ENCODE measurements around the gene THRA.

THRA gene

DNA sequence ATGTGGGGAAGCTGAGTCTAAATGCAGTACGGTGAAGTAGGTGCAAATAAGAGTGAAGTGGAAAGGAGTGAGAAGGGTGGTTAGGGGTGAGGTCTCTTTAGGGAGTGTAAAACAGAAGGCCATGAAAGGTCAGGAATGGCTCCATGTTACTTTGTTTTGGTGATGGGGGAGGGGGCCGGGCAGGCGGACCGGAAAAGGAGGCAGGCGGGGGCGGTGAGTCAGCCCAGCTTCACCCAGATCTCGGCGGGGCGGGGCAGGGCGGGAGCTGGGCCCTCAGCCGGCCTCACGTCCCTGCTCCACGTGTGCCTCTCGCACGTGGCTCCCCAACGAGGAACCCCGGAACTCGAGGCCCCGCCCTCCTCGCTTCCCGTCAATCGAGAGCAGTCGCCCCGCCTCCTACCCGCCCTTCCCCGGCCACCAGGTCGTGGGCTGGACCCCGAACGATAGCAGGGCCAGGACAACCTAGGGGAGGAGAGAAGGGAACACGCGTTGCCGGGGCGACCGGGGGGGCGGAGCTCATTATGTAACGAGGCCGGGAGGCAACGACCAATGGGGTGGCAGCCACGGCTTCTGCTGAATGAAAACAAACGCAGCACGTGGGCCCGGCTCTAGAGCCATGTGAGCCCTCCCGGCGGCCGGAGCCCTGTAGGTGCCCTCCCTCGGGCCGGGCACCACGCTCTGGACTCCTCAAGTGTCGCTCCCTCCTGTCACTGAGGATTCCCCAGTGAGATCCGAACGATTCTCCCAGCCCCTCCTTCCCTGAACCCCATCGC is 36.3 kb downstream of the THRA start:
- peak; percentile 64 for ATAC-seq (replicated peaks)
- no peaks in the 10 kb centered on the region for H3K27me3 Mint-ChIP-seq
- H3K36me3 Mint-ChIP-seq (ENCODE audit: insufficient read depth): peaks cover 70% of the 10 kb centered on the region
- H3K4me1 Mint-ChIP-seq (ENCODE audit: low read depth in 2 of 2): peaks cover 71 to 75% of the 10 kb centered on the region in 2 donors
- peak; percentile 99 to 100 (median 99) for DNase-seq
- peak overlapping the region; percentile 96 to 99 for H3K27ac Mint-ChIP-seq
- H3K9me3 Mint-ChIP-seq: no peaks in the 10 kb centered on the region
- H3K4me3 Mint-ChIP-seq: peak overlapping the region; percentile 87 to 89

GRCh38 chr17:40099619-40100418 is 37.1 kb downstream of the THRA start:
- Mint-ChIP-seq H3K27me3 (no peaks in the 10 kb centered on the region), H3K4me3 (peak overlapping the region; percentile 87 to 89), H3K4me1 (ENCODE audit: low read depth in 2 of 2) (peaks cover 75 to 80% of the 10 kb centered on the region in 2 donors), H3K27ac (peak overlapping the region; percentile 96 to 99), H3K9me3 (no peaks in the 10 kb centered on the region), H3K36me3 (ENCODE audit: insufficient read depth) (peaks cover 63% of the 10 kb centered on the region)
- DNase-seq: no peak
- ATAC-seq (replicated peaks): no peak

DNA sequence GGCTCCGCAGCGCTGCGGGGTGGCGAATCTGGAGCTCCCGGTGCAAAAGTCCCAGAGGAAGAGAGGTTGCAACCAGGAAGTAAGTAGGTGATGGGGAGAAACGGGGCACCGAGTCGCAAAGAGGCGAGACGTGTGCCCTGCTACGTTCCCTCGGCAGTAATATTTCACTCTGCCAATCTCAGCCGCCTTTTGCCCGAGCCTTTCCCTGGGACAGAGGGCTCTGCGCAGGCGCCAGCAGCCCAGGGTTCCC is 37.6 kb downstream of the THRA start, which contains the start of gene NR1D1:
NR1D1 (minus strand) TSS at position 171 of the 250 bp plus-strand sequence. CDS start 495 bp downstream, outside the sequence.
- H3K9me3 Mint-ChIP-seq: no peaks in the 10 kb centered on the region
- peak within 1 kb of the TSS; percentile 96 to 99 for H3K27ac Mint-ChIP-seq
- no peaks in the 10 kb centered on the region for H3K27me3 Mint-ChIP-seq
- peaks cover 76 to 84% of the 10 kb centered on the region in 2 donors for H3K4me1 Mint-ChIP-seq (ENCODE audit: low read depth in 2 of 2)
- ATAC-seq (replicated peaks): no peak
- no peak for DNase-seq
- peaks cover 57% of the 10 kb centered on the region for H3K36me3 Mint-ChIP-seq (ENCODE audit: insufficient read depth)
- H3K4me3 Mint-ChIP-seq: peak within 1 kb of the TSS; percentile 87 to 89

DNA sequence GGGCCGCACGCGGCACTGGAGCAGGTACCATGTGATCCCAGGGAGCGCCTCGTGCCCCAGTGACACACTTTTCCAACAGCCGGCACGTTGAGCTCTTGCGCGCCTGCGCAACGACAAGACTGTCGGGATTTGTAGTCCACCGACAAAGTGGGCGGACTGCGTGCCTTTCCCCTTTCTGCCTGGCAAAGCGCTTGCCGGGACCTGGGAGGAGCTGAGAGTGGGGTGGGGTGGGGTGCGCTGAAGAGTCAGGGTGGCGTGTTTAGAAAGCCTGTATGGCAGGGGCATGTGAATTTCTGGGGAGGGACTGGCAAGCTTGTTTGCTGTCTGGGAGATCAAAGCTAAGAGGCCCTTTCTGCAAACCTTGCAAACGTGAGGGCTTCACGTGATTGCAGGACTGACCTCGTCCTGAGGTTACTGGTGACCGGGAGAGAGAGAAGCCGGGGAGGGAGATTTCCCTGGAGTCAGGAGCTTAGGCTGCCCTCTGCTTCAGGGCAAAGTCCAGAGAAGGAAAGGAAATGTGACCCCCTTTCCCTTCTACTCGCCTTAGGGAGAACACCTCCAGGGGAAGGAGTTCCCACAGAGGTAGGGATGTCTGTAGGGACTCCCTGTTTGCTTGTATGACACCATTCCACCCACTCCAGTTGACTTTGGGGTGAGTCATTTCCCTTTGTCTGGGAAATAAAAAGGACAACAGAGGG is 38.1 kb downstream of the THRA start:
- peak; percentile 83 to 85 (median 83) for DNase-seq
- Mint-ChIP-seq H3K27me3 (no peaks in the 10 kb centered on the region), H3K4me3 (peak overlapping the region; percentile 87 to 89), H3K27ac (peak overlapping the region; percentile 96 to 99), H3K4me1 (ENCODE audit: low read depth in 2 of 2) (peaks cover 74 to 82% of the 10 kb centered on the region in 2 donors), H3K9me3 (no peaks in the 10 kb centered on the region), H3K36me3 (ENCODE audit: insufficient read depth) (peaks cover 53% of the 10 kb centered on the region)
- peak; percentile 20 for ATAC-seq (replicated peaks)

DNA sequence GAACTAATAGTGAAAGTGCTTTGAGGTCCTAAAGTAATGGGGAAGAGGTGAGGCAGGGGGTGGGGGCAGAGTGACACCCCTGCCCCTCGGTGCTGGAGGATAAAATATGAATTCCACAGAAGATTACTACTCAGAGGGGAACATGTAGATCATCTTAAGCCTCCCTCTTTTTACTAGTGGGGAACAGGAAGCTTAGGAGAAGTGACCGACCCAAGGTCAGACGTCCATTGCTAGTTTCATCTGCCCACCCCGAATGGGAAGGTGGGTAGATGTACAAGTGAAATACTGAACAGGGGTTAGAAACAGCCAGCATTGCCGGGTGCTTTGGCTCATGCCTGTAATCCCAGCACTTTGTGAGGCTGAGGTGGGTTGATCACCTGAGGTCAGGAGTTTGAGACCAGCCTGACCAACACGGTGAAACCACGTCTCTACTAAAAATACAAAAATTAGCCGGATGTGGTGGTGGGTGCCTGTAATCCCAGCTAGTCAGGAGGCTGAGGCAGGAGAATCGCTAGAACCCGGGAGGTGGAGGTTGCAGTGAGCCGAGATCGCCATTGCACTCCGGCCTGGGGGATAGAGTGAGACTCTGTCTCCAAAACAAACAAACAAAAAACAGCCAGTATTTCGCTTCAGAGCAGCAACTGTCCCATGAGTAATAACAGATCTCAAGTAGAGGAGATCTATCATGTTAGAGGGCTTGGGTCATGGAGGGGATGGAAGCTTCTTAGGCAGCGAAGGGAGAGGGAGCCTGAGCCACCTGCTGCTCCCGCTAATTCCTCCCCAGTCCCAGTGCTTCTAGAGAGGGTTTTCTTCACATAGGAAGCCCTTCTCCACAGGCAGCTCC is 38.8 kb downstream of the THRA start:
- H3K36me3 Mint-ChIP-seq (ENCODE audit: insufficient read depth): peaks cover 45% of the 10 kb centered on the region
- H3K9me3 Mint-ChIP-seq: no peaks in the 10 kb centered on the region
- H3K4me3 Mint-ChIP-seq: peak overlapping the region; percentile 87 to 89
- DNase-seq (no peak), ATAC-seq (replicated peaks) (no peak)
- peak overlapping the region; percentile 96 to 99 for H3K27ac Mint-ChIP-seq
- no peaks in the 10 kb centered on the region for H3K27me3 Mint-ChIP-seq
- peaks cover 74 to 82% of the 10 kb centered on the region in 2 donors for H3K4me1 Mint-ChIP-seq (ENCODE audit: low read depth in 2 of 2)

- H3K27ac Mint-ChIP-seq: peak overlapping the region in 1 of 2 donors; percentile 99
- H3K27me3 Mint-ChIP-seq: no peaks in the 10 kb centered on the region
- H3K36me3 Mint-ChIP-seq (ENCODE audit: insufficient read depth): peaks cover 41% of the 10 kb centered on the region
- peak overlapping the region; percentile 28 to 89 for H3K4me3 Mint-ChIP-seq
- no peak for ATAC-seq (replicated peaks)
- peaks cover 70 to 82% of the 10 kb centered on the region in 2 donors for H3K4me1 Mint-ChIP-seq (ENCODE audit: low read depth in 2 of 2)
- no peaks in the 10 kb centered on the region for H3K9me3 Mint-ChIP-seq
- DNase-seq: no peak
Measured at GRCh38 chr17:40103071-40103661, 40.4 kb downstream of the THRA start.

- ATAC-seq (replicated peaks) (no peak), DNase-seq (no peak)
- Mint-ChIP-seq H3K27ac (peak overlapping the region in 1 of 2 donors; percentile 99), H3K4me3 (peak overlapping the region; percentile 28 to 69), H3K4me1 (ENCODE audit: low read depth in 2 of 2) (peaks cover 70 to 82% of the 10 kb centered on the region in 2 donors), H3K36me3 (ENCODE audit: insufficient read depth) (peaks cover 41% of the 10 kb centered on the region), H3K27me3 (no peaks in the 10 kb centered on the region), H3K9me3 (no peaks in the 10 kb centered on the region)
Measured at GRCh38 chr17:40103688-40104087, 40.9 kb downstream of the THRA start.

DNA sequence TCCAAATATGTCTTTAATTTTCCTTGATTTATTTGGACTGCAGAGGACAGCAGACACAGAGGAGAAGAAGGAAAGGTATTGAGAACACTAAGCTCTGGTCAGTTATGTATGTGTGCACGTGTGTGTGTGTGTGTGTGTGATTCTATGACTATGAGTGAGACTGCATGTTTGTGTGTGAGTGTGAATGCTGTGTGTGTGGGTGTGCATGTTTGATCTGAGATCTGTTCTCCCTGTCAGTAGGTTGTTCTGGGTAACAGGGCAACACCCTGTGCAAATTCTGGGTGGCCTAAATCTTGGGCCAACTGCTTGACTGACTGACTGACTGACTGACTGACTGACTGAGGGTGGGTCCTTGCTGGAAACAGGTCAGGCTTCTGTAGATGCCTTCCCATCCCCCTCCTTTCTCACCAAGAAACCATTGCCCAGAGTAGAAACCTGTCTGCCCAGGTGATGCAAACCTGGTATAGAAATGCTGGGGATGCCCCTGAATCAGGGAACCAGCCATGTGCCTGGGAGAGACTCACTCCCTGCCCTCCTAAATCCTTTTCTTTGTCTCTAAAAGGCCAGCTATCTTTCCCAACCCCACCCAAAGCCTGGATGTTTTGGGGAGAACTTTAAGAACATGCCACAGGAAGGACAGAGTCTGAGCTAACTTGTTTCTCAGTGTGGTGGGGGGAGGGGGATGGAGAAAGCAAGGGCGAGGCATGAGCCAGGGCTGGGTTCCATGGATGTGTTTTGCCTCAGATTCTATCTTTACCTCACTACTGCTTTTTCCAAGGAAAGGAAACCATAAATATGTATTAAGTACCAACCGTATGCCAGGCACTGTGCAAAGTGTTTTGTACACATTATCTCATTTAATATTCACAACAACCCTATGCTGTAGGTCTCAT is 42.1 kb downstream of the THRA start:
- Mint-ChIP-seq H3K4me3 (peak overlapping the region; percentile 36 to 69), H3K9me3 (no peaks in the 10 kb centered on the region), H3K27me3 (no peaks in the 10 kb centered on the region), H3K36me3 (ENCODE audit: insufficient read depth) (peaks cover 32% of the 10 kb centered on the region), H3K27ac (peak overlapping the region in 1 of 2 donors; percentile 99), H3K4me1 (ENCODE audit: low read depth in 2 of 2) (peaks cover 64 to 78% of the 10 kb centered on the region in 2 donors)
- ATAC-seq (replicated peaks): no peak
- no peak for DNase-seq

DNA sequence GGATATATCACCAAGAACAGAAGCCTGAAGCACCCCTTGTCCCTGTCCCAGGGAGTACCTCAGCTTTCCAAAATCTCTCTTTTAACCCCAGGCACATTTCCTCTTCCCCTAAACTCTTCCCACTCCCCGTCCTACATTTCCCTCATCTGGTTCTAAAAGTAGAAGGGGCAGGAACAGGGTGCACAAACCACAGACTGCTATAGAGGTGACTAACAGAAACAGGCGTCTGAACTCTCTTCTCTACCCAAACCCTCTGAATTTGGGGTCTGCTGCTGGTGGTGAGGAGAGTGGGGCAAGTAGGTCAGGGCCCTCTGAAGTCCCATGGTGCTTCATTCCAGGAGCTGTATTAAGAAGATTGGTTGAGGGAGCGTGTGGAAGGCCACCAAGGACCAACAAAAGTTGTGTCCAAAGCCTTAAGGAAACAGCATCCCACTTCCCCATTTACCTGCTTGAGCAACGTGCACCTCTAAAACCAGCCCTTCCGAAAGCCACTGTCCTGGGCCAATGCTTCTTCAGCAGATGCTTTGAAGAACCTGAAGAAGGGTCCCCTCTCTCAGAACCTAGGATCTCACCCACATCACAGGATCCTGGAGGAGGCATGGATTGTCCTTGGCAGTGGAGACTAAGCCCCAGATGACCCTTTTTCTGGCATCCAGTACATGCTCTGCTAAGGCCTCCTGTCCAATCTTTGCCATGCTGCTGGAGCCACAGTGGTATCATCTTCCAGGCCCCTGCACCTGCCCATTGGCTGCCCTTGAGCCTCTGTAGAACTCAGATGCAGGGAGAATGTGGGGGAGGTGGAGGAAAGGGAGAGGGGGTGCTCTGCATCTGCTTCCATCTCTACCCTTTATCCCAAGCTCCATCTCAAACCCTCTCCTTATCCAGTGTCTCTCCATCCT is 43.3 kb downstream of the THRA start:
- H3K9me3 Mint-ChIP-seq: no peaks in the 10 kb centered on the region
- peak overlapping the region; percentile 87 to 99 for H3K27ac Mint-ChIP-seq
- no peak for ATAC-seq (replicated peaks)
- peaks cover 67 to 77% of the 10 kb centered on the region in 2 donors for H3K4me1 Mint-ChIP-seq (ENCODE audit: low read depth in 2 of 2)
- H3K36me3 Mint-ChIP-seq (ENCODE audit: insufficient read depth): peaks cover 19% of the 10 kb centered on the region
- H3K4me3 Mint-ChIP-seq: peak overlapping the region; percentile 60 to 71
- no peak for DNase-seq
- no peaks in the 10 kb centered on the region for H3K27me3 Mint-ChIP-seq

DNA sequence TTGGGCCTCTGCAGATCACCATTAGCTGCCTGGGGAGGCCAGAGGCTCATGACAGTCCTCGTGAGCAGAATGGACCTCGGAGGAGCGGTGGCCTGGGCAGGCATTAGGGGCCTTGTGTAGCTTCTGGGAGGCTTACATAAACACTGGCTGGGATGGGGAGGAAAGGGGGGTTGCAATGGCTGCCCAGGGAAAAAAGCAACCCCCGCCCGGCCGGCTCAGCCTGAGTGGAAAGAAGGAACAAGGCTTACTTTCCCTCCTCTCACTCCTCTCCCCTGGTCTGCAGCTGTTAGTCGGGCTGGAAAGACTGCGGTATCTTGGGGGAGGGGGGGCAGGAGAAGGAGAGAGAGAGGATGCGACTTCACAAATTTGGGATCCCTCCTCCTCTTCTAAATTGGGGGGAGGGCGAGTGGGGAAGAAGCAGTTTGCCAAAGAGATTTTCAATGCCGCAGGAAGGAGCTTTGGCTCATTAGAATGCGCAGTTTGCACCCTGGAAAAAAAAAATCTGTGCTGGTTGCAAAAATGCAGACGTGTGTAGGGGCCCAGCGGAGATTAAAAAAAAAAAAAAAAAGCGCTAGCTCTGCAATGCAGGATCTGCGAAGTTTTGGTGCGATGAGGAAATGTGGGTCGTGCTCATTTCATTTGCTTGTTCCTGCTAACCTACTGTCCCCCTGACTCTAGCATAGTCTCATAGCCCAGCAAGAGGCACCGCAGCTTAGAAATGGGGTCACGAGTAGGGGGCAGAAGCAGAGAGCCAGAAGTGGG is 44.2 kb downstream of the THRA start:
- peak overlapping the region; percentile 60 to 71 for H3K4me3 Mint-ChIP-seq
- peak in 1 of 3 experiments; percentile 29 for DNase-seq
- H3K4me1 Mint-ChIP-seq (ENCODE audit: low read depth in 2 of 2): peaks cover 70 to 79% of the 10 kb centered on the region in 2 donors
- no peaks in the 10 kb centered on the region for H3K9me3 Mint-ChIP-seq
- no peaks in the 10 kb centered on the region for H3K27me3 Mint-ChIP-seq
- H3K36me3 Mint-ChIP-seq (ENCODE audit: insufficient read depth): peaks cover 18% of the 10 kb centered on the region
- ATAC-seq (replicated peaks): peak; percentile 33
- H3K27ac Mint-ChIP-seq: peak overlapping the region; percentile 98 to 99
